ENCODE measurements around the gene ABTB2. TPM values are rescaled to one million over a fixed set of nuclear protein-coding genes. Genes with fewer than 3 reads are reported as not detected.
A peak's percentile ranks its signal among the peaks of the same experiment; 100 is the strongest.

Gene ABTB2
- total and polyA plus RNA-seq, 10 of the 15 experiments (the other 5 are each of a cell fraction or from before 2014, with no cell fraction given) = 0.13 to 2.1 (median 0.72) TPM

DNA sequence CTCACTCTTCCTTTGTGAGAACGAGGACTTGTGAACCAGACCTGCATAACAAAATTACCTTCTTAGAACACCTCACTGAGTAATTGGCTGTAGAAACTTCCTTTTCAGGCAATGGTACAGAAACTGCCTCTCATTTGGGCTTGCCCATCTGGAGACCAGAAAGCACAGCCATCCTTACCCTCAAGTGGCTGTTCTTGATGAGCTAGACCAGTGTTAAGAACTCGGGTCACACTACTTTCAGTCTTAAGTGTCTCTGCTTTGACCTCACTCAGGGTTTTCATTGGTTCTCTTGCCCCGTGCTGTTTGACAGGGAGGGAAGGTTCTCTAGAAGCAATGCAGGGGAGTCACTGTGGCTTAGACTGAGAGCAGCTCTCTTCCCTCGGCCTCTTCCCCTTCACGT lies 223.0 kb downstream of the ABTB2 start:
- ChIA-PET SMC1A (ENCODE audit: uncharacterized antibody, unreplicated experiment) (interaction anchor here (0.6 to 1.3 kb wide), 5 partner anchors 10 to 45 kb away, joined by 3 read pairs; no protein-coding TSS in a partner anchor), POLR2A (interaction anchor here (3.0 kb wide), 1 partner anchor 11 kb away, joined by 16 read pairs; no protein-coding TSS in a partner anchor), CTCF (interaction anchor here (1.0 to 1.1 kb wide), 3 partner anchors 19 to 148 kb away, joined by 3 read pairs; no protein-coding TSS in a partner anchor)

More for the DNA sequence above, 223.0 kb downstream of the ABTB2 start:
- Histone ChIP-seq H4K20me1 (ENCODE audit: control insufficient read depth, insufficient read depth) (no peaks in the 10 kb centered on the region), H3K27ac (ENCODE audit: control insufficient read depth, insufficient read depth) (peak overlapping the region; percentile 1; the same call in 1 of the 2 replicates), H3K9me3 (replicated peaks; ENCODE audit: control insufficient read depth, insufficient read depth, low read length) (no peaks in the 10 kb centered on the region), H3K4me3 (no peak overlapping the region), H3K4me2 (ENCODE audit: control insufficient read depth, insufficient read depth) (no peak overlapping the region), H3K27me3 (replicated peaks in 1 of 2; ENCODE audit: control insufficient read depth in 2 of 2, insufficient read depth in 2 of 2, low read length in 1 of 2) (no peaks in the 10 kb centered on the region), H3K9ac (ENCODE audit: control insufficient read depth, insufficient read depth, low read length) (no peak overlapping the region), H3K79me2 (ENCODE audit: control insufficient read depth, insufficient read depth, low read length) (no peaks in the 10 kb centered on the region), H3K4me1 (ENCODE audit: control insufficient read depth, insufficient read depth, low read length) (peaks cover 9% of the 10 kb centered on the region), H2AFZ (ENCODE audit: control insufficient read depth, low read depth, low read length) (no peak overlapping the region), H3K36me3 (ENCODE audit: control insufficient read depth in 2 of 2, insufficient read depth in 2 of 2, low read length in 1 of 2) (peaks cover 44 to 59% of the 10 kb centered on the region in 2 experiments)
- ATAC-seq (peak; percentile 84), FAIRE-seq (no peak), DNase-seq (ENCODE audit: low read depth, low spot score) (peak; percentile 26)
- WGBS (ENCODE audit: insufficient coverage, insufficient replicate concordance, low lambda C conversion rate, missing lambda C conversion rate) = 2% methylated on average over 5 of the region's 5 CpGs
- intact Hi-C loops (cut with micrococcal nuclease; ENCODE audit: unreplicated experiment) = no loop called here
- RAD21 ChIA-PET (ENCODE audit: unreplicated experiment) = interaction anchor here (1.4 to 2.2 kb wide), 2 partner anchors 10 to 147 kb away, joined by 3 to 14 read pairs; no protein-coding TSS in a partner anchor
- in situ Hi-C loops (cut with MboI) = no loop called here
- BruUV-seq (replicated peaks) = no TSS peak
- no peak for TF ChIP-seq CHD2 (IDR thresholded peaks at IDR 0.05; ENCODE audit: borderline replicate concordance, low read depth, low read length)
- TF ChIP-seq SRF (IDR thresholded peaks at IDR 0.05; ENCODE audit: low read depth in 2 of 2, low read length in 2 of 2) = peak in 1 of 2 experiments; percentile 62; a peak in 1 of 4 replicates
- no peak for TF ChIP-seq RUNX3 (IDR thresholded peaks at IDR 0.05; ENCODE audit: low read length)
- 0 out of 2 replicates have a peak, but pooled peaks have one; percentile 23 for TF ChIP-seq NFYB (IDR thresholded peaks at IDR 0.05; ENCODE audit: insufficient read depth, low read depth, low read length)
- no peak; the same call in 1 of the 2 replicates for TF ChIP-seq ZNF687 (IDR thresholded peaks at IDR 0.05)
